Measurements from ENCODE around the gene TMC1. TPM values are rescaled to one million over a fixed set of nuclear protein-coding genes. Genes with fewer than 3 reads are reported as not detected.

Gene TMC1
- total RNA-seq, 4 donors from 2014 or later = under 0.01 to 0.95 (median 0.90) TPM; not detected in 1

- DNase-seq = no peak
- Histone ChIP-seq H3K27ac (peak overlapping the region; percentile 20 to 29), H3K27me3 (no peaks in the 10 kb centered on the region), H3K9me3 (no peaks in the 10 kb centered on the region), H3K4me3 (no peak overlapping the region), H3K4me1 (no peaks in the 10 kb centered on the region), H3K36me3 (no peaks in the 10 kb centered on the region)
- intact Hi-C loops (cut with DNase I; ENCODE audit: low total_unique reads) = no loop called here
- TF ChIP-seq POLR2A (IDR thresholded peaks at IDR 0.05) (no peak), CTCF (IDR thresholded peaks at IDR 0.05) (no peak)
Measured at GRCh38 chr9:72826996-72827949, 305.9 kb downstream of the TMC1 start.

- no peaks in the 10 kb centered on the region for H3K9me3 ChIP-seq
- DNase-seq = no peak
- no peaks in the 10 kb centered on the region for H3K27me3 ChIP-seq
- H3K4me3 ChIP-seq = no peak overlapping the region
- H3K4me1 ChIP-seq = no peaks in the 10 kb centered on the region
- intact Hi-C loops (cut with DNase I; ENCODE audit: low total_unique reads) = no loop called here
- no peaks in the 10 kb centered on the region for H3K36me3 ChIP-seq
- H3K27ac ChIP-seq = peak overlapping the region; percentile 2 to 29
- TF ChIP-seq POLR2A (IDR thresholded peaks at IDR 0.05) (no peak), CTCF (IDR thresholded peaks at IDR 0.05) (no peak)
Measured at GRCh38 chr9:72827950-72828731, 306.7 kb downstream of the TMC1 start.

- H3K4me3 ChIP-seq = no peak overlapping the region
- intact Hi-C loops (cut with DNase I; ENCODE audit: low total_unique reads) = no loop called here
- H3K27me3 ChIP-seq = no peaks in the 10 kb centered on the region
- no peaks in the 10 kb centered on the region for H3K36me3 ChIP-seq
- DNase-seq = no peak
- H3K9me3 ChIP-seq = no peaks in the 10 kb centered on the region
- TF ChIP-seq CTCF (IDR thresholded peaks at IDR 0.05) (no peak), POLR2A (IDR thresholded peaks at IDR 0.05) (no peak)
- H3K27ac ChIP-seq = no peak overlapping the region
- no peaks in the 10 kb centered on the region for H3K4me1 ChIP-seq
Measured at GRCh38 chr9:72834994-72835393, 313.6 kb downstream of the TMC1 start.

DNA sequence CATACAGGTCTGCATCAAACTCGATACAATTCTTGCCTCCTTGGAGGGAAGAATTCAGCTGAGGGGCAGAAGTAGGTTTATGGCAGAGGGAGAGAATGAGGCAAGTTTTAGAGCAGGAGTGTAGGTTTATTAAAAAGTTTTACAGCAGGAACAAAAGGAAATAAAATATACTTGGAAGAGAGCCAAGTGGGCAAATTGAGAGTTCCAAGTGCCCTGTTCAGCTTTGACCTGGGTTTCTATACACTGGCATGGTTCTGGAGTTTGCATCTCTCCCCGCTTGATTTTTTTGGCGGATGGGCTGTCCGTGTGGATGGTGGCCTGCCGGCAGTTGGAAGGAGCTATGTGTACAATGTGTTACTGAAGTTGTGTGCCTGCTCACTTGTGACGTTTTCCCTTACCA lies 315.4 kb downstream of the TMC1 start:
- Histone ChIP-seq H3K36me3 (no peaks in the 10 kb centered on the region), H3K4me1 (no peaks in the 10 kb centered on the region), H3K4me3 (no peak overlapping the region), H3K27me3 (no peaks in the 10 kb centered on the region), H3K27ac (no peak overlapping the region), H3K9me3 (no peaks in the 10 kb centered on the region)
- intact Hi-C loops (cut with DNase I; ENCODE audit: low total_unique reads) = no loop called here
- TF ChIP-seq POLR2A (IDR thresholded peaks at IDR 0.05) (no peak), CTCF (IDR thresholded peaks at IDR 0.05) (no peak)
- DNase-seq = no peak

- Histone ChIP-seq H3K9me3 (no peaks in the 10 kb centered on the region), H3K27me3 (no peaks in the 10 kb centered on the region), H3K4me3 (no peak overlapping the region), H3K4me1 (no peaks in the 10 kb centered on the region), H3K36me3 (no peaks in the 10 kb centered on the region), H3K27ac (no peak overlapping the region)
- intact Hi-C loops (cut with DNase I; ENCODE audit: low total_unique reads) = no loop called here
- DNase-seq = no peak
- TF ChIP-seq CTCF (IDR thresholded peaks at IDR 0.05) (no peak), POLR2A (IDR thresholded peaks at IDR 0.05) (no peak)
Measured at GRCh38 chr9:72839085-72839484, 317.7 kb downstream of the TMC1 start.
